Measurements from ENCODE around the gene LSG1.
A peak's percentile ranks its signal among the peaks of the same experiment; 100 is the strongest.

LSG1 gene

DNA sequence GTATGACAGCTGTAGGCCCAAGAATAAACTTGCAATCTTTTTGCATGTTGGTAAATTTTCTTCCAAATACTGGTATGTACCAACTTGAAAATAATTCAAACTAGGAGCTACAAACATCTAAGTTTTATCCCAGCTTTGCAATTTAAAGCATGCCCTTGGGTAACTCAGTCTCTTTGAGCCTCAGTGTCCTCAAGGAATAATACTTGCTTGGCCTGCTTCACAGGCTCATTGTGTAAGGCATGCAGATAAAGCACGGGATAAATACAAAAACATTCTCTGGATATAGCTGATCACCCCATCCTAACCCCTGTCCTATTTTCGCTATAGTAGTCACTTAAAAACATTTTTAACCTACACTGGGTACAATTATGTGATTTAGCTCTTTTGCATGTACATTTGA, 29.2 kb downstream of the LSG1 start:
- DNase-seq = no peak
- no peaks in the 10 kb centered on the region for H4K20me1 ChIP-seq (ENCODE audit: insufficient read depth, low read length)
- H3K9ac ChIP-seq (ENCODE audit: low read length) = no peak overlapping the region
- no peaks in the 10 kb centered on the region for H3K4me1 ChIP-seq (ENCODE audit: low read length)
- H3K4me3 ChIP-seq (ENCODE audit: low read length) = no peak overlapping the region
- peaks cover 19% of the 10 kb centered on the region; the same call in 1 of the 2 replicates for H3K36me3 ChIP-seq (replicated peaks; ENCODE audit: insufficient read depth, low read length)
- no peak overlapping the region for H2AFZ ChIP-seq (ENCODE audit: low read length)
- TF ChIP-seq EZH2 (optimal IDR thresholded peaks at IDR 0.05; ENCODE audit: low read depth, low read length) (no peak), EZH2phosphoT487 (IDR thresholded peaks at IDR 0.05; ENCODE audit: low read length) (no peak)
- TF ChIP-seq, protein P1, sequence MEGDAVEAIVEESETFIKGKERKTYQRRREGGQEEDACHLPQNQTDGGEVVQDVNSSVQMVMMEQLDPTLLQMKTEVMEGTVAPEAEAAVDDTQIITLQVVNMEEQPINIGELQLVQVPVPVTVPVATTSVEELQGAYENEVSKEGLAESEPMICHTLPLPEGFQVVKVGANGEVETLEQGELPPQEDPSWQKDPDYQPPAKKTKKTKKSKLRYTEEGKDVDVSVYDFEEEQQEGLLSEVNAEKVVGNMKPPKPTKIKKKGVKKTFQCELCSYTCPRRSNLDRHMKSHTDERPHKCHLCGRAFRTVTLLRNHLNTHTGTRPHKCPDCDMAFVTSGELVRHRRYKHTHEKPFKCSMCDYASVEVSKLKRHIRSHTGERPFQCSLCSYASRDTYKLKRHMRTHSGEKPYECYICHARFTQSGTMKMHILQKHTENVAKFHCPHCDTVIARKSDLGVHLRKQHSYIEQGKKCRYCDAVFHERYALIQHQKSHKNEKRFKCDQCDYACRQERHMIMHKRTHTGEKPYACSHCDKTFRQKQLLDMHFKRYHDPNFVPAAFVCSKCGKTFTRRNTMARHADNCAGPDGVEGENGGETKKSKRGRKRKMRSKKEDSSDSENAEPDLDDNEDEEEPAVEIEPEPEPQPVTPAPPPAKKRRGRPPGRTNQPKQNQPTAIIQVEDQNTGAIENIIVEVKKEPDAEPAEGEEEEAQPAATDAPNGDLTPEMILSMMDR (IDR thresholded peaks at IDR 0.05; ENCODE audit: low read length) = no peak
- no peaks in the 10 kb centered on the region for H3K79me2 ChIP-seq (ENCODE audit: low read length)
- H3K9me3 ChIP-seq (replicated peaks; ENCODE audit: insufficient read depth, low read length) = no peaks in the 10 kb centered on the region
- H3K27me3 ChIP-seq (replicated peaks; ENCODE audit: insufficient read depth, low read length) = no peaks in the 10 kb centered on the region
- no peaks in the 10 kb centered on the region for H3F3A ChIP-seq (ENCODE audit: insufficient read depth, low read length)
- no peaks in the 10 kb centered on the region for H3K9me2 ChIP-seq (replicated peaks; ENCODE audit: insufficient read depth, low read length)
- no peak overlapping the region for H3K4me2 ChIP-seq (ENCODE audit: low read depth, low read length)
- H3K27ac ChIP-seq (ENCODE audit: low read length) = no peak overlapping the region

DNA sequence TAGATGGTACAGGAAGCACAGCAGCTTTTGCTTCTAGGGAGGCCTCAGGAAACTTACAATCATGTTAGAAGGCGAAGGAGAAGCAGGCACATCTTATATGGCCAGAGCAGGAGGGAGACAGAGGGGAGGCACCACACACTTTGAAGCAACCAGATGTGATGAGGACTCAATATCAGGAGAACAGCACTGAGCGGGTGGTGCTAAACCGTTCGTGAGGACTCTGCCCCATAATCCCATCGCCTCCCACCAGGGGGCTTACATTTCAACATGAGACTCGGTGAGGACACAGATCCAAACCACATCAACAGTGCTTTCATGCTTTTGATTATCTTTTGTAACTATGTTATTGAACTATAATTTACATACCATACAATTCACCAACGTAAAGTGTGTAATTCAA, 31.2 kb downstream of the LSG1 start:
- Histone ChIP-seq H3K27ac (ENCODE audit: low read length) (no peak overlapping the region), H3K36me3 (replicated peaks; ENCODE audit: insufficient read depth, low read length) (peaks cover 19% of the 10 kb centered on the region; the same call in 1 of the 2 replicates)
- no peak for DNase-seq

DNA sequence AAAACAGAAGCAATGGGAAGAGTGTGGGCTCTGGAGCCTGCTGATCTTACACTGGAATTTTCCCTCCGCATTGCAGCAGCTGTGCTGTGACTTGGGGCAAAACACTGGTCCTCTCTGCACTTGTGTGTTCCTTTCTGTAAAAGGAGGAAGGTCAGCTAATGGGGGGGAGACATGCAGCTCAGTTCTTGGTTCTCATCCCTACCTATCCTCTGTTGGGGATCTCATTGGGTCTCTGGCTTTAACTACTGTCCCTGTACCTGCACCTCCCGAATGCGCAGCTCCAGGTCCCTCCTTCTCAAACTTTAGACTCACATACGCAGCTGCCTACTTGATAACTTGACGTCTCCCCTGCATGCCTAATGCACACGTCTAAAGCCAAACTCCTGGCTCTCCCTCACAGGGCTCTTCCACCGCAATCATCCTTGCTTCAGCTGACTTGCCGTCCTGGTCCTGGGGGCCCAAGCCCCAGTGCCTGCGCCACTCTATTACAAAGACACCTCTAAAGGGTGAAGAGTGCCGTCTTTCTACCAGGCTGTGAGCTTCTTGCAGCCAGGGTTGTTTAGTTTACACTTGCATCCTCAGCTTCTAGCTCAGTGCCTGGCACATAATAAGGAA, 32.9 kb downstream of the LSG1 start:
- Histone ChIP-seq H3K27ac (ENCODE audit: low read length) (no peak overlapping the region), H2AFZ (ENCODE audit: low read length) (no peak overlapping the region), H3F3A (ENCODE audit: insufficient read depth, low read length) (no peaks in the 10 kb centered on the region), H3K4me1 (ENCODE audit: low read length) (no peaks in the 10 kb centered on the region), H4K20me1 (ENCODE audit: insufficient read depth, low read length) (no peaks in the 10 kb centered on the region), H3K27me3 (replicated peaks; ENCODE audit: insufficient read depth, low read length) (no peaks in the 10 kb centered on the region), H3K4me3 (ENCODE audit: low read length) (no peak overlapping the region), H3K9me3 (replicated peaks; ENCODE audit: insufficient read depth, low read length) (no peaks in the 10 kb centered on the region), H3K9me2 (replicated peaks; ENCODE audit: insufficient read depth, low read length) (no peaks in the 10 kb centered on the region), H3K36me3 (replicated peaks; ENCODE audit: insufficient read depth, low read length) (peaks cover 15% of the 10 kb centered on the region; the same call in 1 of the 2 replicates), H3K9ac (ENCODE audit: low read length) (no peak overlapping the region), H3K4me2 (ENCODE audit: low read depth, low read length) (no peak overlapping the region), H3K79me2 (ENCODE audit: low read length) (no peaks in the 10 kb centered on the region)
- TF ChIP-seq, protein P1 (IDR thresholded peaks at IDR 0.05; ENCODE audit: low read length) = no peak
- TF ChIP-seq EZH2 (optimal IDR thresholded peaks at IDR 0.05; ENCODE audit: low read depth, low read length) (no peak), EZH2phosphoT487 (IDR thresholded peaks at IDR 0.05; ENCODE audit: low read length) (no peak)
- no peak for DNase-seq

More for the DNA sequence above, 31.2 kb downstream of the LSG1 start:
- Histone ChIP-seq H3K79me2 (ENCODE audit: low read length) (no peaks in the 10 kb centered on the region), H3K9me3 (replicated peaks; ENCODE audit: insufficient read depth, low read length) (no peaks in the 10 kb centered on the region), H3F3A (ENCODE audit: insufficient read depth, low read length) (no peaks in the 10 kb centered on the region), H3K9ac (ENCODE audit: low read length) (no peak overlapping the region), H3K27me3 (replicated peaks; ENCODE audit: insufficient read depth, low read length) (no peaks in the 10 kb centered on the region), H3K9me2 (replicated peaks; ENCODE audit: insufficient read depth, low read length) (no peaks in the 10 kb centered on the region), H4K20me1 (ENCODE audit: insufficient read depth, low read length) (no peaks in the 10 kb centered on the region), H3K4me3 (ENCODE audit: low read length) (no peak overlapping the region), H2AFZ (ENCODE audit: low read length) (no peak overlapping the region), H3K4me2 (ENCODE audit: low read depth, low read length) (no peak overlapping the region), H3K4me1 (ENCODE audit: low read length) (no peaks in the 10 kb centered on the region)
- TF ChIP-seq EZH2phosphoT487 (IDR thresholded peaks at IDR 0.05; ENCODE audit: low read length) (no peak), EZH2 (optimal IDR thresholded peaks at IDR 0.05; ENCODE audit: low read depth, low read length) (no peak)
- TF ChIP-seq, protein P1 (IDR thresholded peaks at IDR 0.05; ENCODE audit: low read length) = peak; percentile 25

Measured in MM.1S (cell line).